HepG2 (cell line): Measurements from ENCODE around the gene SLC35B1. TPM values are rescaled to one million over a fixed set of nuclear protein-coding genes. Genes with fewer than 3 reads are reported as not detected.
A peak's percentile ranks its signal among the peaks of the same experiment; 100 is the strongest.

Experiments used
- EZH2 ChIP-seq: conservative IDR thresholded peaks from 2 replicates; pipeline ENCODE4 v1.6.1; 2012; ENCODE audit warnings: mild to moderate bottlenecking, low read depth, low read length, moderate library complexity
- FOXM1 ChIP-seq: sonication (generic); formaldehyde crosslinking; IDR thresholded peaks from 2 replicates; pipeline ENCODE4 v1.5.0; 2020; ENCODE audit warnings: missing genetic modification reagents
- HNRNPK ChIP-seq: fragments of 200-400 bp; formaldehyde crosslinking; IDR thresholded peaks from 2 replicates; pipeline ENCODE4 v1.6.1; 2018; ENCODE audit warnings: low read length, low read depth, moderate library complexity, mild to moderate bottlenecking; ENCODE audit not compliant: poor library complexity, severe bottlenecking
- KAT7 ChIP-seq: IDR thresholded peaks from 2 replicates; pipeline ENCODE4 v1.6.1; 2018; ENCODE audit warnings: borderline replicate concordance, missing compliant biosample characterization
- NFRKB ChIP-seq: fragments of 450-650 bp; IDR thresholded peaks from 2 replicates; pipeline ENCODE4 v1.6.1; 2017
- PAWR ChIP-seq: sonication (generic); formaldehyde crosslinking; IDR thresholded peaks from 2 replicates; pipeline ENCODE4 v1.4.0; 2020; ENCODE audit warnings: missing genetic modification reagents, mild to moderate bottlenecking, borderline replicate concordance
- RAD51 ChIP-seq: fragments of 450-650 bp; IDR thresholded peaks from 2 replicates; pipeline ENCODE4 v1.6.1; 2016; ENCODE audit warnings: borderline replicate concordance
- RBM39 ChIP-seq: fragments of 200-400 bp; formaldehyde crosslinking; IDR thresholded peaks from one replicate; pipeline ENCODE4 v1.6.1; 2018; ENCODE audit warnings: antibody characterized with exemption, mild to moderate bottlenecking, low read depth, low read length; ENCODE audit not compliant: poor library complexity, severe bottlenecking
- RFX5 ChIP-seq: IDR thresholded peaks from 2 replicates; pipeline ENCODE4 v1.6.1; 2011; ENCODE audit warnings: low read depth, low read length, improper control_type of control experiment
- ZNF180 ChIP-seq: sonication (generic); formaldehyde crosslinking; IDR thresholded peaks from 2 replicates; pipeline ENCODE4 v1.4.0; 2020; ENCODE audit warnings: low read depth, missing genetic modification reagents, borderline replicate concordance
- ZNF350 ChIP-seq: sonication (generic); formaldehyde crosslinking; IDR thresholded peaks from 2 replicates; pipeline ENCODE4 v1.4.0; 2020; ENCODE audit warnings: mild to moderate bottlenecking, low read depth, missing genetic modification reagents, borderline replicate concordance
- ZNF383 ChIP-seq: sonication (generic); formaldehyde crosslinking; IDR thresholded peaks from 2 replicates; pipeline ENCODE4 v1.4.0; 2020; ENCODE audit warnings: missing genetic modification reagents, mild to moderate bottlenecking, borderline replicate concordance
- ZNF484 ChIP-seq: sonication (generic); formaldehyde crosslinking; IDR thresholded peaks from 2 replicates; pipeline ENCODE4 v1.5.1; 2020; ENCODE audit warnings: mild to moderate bottlenecking, low read depth, missing genetic modification reagents, borderline replicate concordance
- ZNF543 ChIP-seq: sonication (generic); formaldehyde crosslinking; IDR thresholded peaks from 2 replicates; pipeline ENCODE4 v1.4.0; 2020; ENCODE audit warnings: mild to moderate bottlenecking, missing genetic modification reagents
- ZNF547 ChIP-seq: sonication (generic); formaldehyde crosslinking; IDR thresholded peaks from 2 replicates; pipeline ENCODE4 v1.5.1; 2020; ENCODE audit warnings: mild to moderate bottlenecking, missing genetic modification reagents
- ZNF577 ChIP-seq: sonication (generic); formaldehyde crosslinking; IDR thresholded peaks from 2 replicates; pipeline ENCODE4 v1.4.0; 2020; ENCODE audit warnings: mild to moderate bottlenecking, low read depth, missing genetic modification reagents, borderline replicate concordance
- ZNF792 ChIP-seq: IDR thresholded peaks from 2 replicates; pipeline ENCODE4 v1.6.1; 2016
- polyA plus RNA-seq, 8 experiments: library from polyadenylated mRNA; depleted of rRNA in 3 of 8; stranded (reverse) in 7 of 8; unstranded in 1 of 8; fragments of >200 nt; fragmentation: Illumina TruSeq in 4 of 8; extraction: Trizol in 4 of 8; gene quantifications; 2 replicates each; pipeline versions ENCODE4 v1.2.1 to v1.2.3, GENCODE V29; 2011 to 2016; ENCODE audit warnings: low read depth in 4 of 8, missing spikeins in 1 of 8, mixed read lengths in 1 of 8; ENCODE audit not compliant: insufficient read depth in 1 of 8
- total RNA-seq, 5 experiments: library from RNA; depleted of rRNA; stranded (reverse); fragments of >200 nt; fragmentation: Illumina TruSeq; extraction: Trizol; gene quantifications; 2 replicates each; pipeline ENCODE4 v1.2.3, GENCODE V29; 2016; ENCODE audit warnings: low read depth in 1 of 5
- TF ChIP-seq, protein P1 (sequence below): sonication (generic); formaldehyde crosslinking; IDR thresholded peaks from 2 replicates; pipeline ENCODE4 v1.4.0; 2020; ENCODE audit warnings: missing genetic modification reagents, mild to moderate bottlenecking, borderline replicate concordance
- TF ChIP-seq, protein P2 (sequence below): sonication (generic); formaldehyde crosslinking; IDR thresholded peaks from 2 replicates; pipeline ENCODE4 v1.5.0; 2020; ENCODE audit warnings: missing genetic modification reagents
- TF ChIP-seq, protein P3 (sequence below): sonication (generic); formaldehyde crosslinking; IDR thresholded peaks from 2 replicates; pipeline ENCODE4 v1.4.0; 2020; ENCODE audit warnings: missing genetic modification reagents
- TF ChIP-seq, protein P4 (sequence below): sonication (generic); formaldehyde crosslinking; IDR thresholded peaks from 2 replicates; pipeline ENCODE4 v1.8.1; 2023; ENCODE audit warnings: missing genetic modification reagents, mild to moderate bottlenecking, borderline replicate concordance

The SLC35B1 gene
- total and polyA plus RNA-seq, 2 of the 13 experiments (the other 11 are each of a cell fraction or from before 2014, with no cell fraction given), result 99.6 to 113 TPM

DNA sequence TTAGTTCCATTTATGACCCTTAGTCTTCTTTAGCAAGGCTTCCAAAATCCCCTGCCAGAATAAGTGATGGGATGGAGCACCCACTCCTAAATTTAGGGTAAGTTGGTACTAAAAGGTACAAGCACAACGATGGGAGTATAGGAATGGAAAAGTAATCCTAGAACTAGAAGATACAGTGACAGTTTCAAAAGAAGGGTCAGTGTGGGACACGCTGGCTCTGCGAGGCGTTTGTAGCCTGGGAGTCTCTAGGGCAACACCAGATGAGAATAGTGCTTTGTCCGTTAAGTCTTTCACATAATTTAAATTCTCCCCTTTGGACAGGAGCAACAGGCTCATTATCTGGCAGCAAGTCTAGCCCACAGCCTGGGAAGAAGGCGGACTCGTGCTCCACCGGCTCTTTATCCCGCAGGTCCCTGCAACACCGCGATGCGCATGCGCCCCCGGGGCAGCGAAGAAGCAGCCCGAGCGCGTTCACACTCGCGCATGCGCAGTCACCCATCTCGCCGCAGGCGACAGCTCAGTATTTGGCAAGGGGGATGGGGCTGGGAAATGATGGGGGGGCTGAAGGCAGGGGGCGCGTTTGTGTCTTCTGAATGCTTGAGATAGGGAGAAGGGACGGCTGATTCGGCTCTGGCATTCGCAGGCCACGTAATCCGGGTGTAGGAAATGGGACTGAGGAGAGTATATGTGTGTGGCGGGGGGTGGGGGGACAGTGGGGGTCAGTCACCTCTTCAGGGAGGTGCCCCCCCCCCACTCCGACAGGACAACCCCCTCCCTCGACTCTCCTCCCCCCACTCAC is 30.4 kb downstream of the SLC35B1 start (continued):
- TF ChIP-seq, protein P1, sequence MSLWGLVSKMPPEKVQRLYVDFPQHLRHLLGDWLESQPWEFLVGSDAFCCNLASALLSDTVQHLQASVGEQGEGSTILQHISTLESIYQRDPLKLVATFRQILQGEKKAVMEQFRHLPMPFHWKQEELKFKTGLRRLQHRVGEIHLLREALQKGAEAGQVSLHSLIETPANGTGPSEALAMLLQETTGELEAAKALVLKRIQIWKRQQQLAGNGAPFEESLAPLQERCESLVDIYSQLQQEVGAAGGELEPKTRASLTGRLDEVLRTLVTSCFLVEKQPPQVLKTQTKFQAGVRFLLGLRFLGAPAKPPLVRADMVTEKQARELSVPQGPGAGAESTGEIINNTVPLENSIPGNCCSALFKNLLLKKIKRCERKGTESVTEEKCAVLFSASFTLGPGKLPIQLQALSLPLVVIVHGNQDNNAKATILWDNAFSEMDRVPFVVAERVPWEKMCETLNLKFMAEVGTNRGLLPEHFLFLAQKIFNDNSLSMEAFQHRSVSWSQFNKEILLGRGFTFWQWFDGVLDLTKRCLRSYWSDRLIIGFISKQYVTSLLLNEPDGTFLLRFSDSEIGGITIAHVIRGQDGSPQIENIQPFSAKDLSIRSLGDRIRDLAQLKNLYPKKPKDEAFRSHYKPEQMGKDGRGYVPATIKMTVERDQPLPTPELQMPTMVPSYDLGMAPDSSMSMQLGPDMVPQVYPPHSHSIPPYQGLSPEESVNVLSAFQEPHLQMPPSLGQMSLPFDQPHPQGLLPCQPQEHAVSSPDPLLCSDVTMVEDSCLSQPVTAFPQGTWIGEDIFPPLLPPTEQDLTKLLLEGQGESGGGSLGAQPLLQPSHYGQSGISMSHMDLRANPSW (CRISPR knock-in tag), result no peak
- no peak for TF ChIP-seq ZNF543
- TF ChIP-seq FOXM1, result no peak
- TF ChIP-seq, protein P2, sequence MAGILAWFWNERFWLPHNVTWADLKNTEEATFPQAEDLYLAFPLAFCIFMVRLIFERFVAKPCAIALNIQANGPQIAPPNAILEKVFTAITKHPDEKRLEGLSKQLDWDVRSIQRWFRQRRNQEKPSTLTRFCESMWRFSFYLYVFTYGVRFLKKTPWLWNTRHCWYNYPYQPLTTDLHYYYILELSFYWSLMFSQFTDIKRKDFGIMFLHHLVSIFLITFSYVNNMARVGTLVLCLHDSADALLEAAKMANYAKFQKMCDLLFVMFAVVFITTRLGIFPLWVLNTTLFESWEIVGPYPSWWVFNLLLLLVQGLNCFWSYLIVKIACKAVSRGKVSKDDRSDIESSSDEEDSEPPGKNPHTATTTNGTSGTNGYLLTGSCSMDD (CRISPR knock-in tag), result no peak
- TF ChIP-seq, protein P3, sequence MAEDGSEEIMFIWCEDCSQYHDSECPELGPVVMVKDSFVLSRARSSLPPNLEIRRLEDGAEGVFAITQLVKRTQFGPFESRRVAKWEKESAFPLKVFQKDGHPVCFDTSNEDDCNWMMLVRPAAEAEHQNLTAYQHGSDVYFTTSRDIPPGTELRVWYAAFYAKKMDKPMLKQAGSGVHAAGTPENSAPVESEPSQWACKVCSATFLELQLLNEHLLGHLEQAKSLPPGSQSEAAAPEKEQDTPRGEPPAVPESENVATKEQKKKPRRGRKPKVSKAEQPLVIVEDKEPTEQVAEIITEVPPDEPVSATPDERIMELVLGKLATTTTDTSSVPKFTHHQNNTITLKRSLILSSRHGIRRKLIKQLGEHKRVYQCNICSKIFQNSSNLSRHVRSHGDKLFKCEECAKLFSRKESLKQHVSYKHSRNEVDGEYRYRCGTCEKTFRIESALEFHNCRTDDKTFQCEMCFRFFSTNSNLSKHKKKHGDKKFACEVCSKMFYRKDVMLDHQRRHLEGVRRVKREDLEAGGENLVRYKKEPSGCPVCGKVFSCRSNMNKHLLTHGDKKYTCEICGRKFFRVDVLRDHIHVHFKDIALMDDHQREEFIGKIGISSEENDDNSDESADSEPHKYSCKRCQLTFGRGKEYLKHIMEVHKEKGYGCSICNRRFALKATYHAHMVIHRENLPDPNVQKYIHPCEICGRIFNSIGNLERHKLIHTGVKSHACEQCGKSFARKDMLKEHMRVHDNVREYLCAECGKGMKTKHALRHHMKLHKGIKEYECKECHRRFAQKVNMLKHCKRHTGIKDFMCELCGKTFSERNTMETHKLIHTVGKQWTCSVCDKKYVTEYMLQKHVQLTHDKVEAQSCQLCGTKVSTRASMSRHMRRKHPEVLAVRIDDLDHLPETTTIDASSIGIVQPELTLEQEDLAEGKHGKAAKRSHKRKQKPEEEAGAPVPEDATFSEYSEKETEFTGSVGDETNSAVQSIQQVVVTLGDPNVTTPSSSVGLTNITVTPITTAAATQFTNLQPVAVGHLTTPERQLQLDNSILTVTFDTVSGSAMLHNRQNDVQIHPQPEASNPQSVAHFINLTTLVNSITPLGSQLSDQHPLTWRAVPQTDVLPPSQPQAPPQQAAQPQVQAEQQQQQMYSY (CRISPR knock-in tag), result no peak
- TF ChIP-seq RAD51, result no peak
- no peak for TF ChIP-seq ZNF484 (CRISPR knock-in tag)
- no peak for TF ChIP-seq HNRNPK
- TF ChIP-seq ZNF180 (CRISPR knock-in tag), result no peak
- TF ChIP-seq ZNF547 (CRISPR knock-in tag), result no peak
- TF ChIP-seq ZNF792 (CRISPR knock-in tag), result no peak
- no peak for TF ChIP-seq EZH2
- no peak for TF ChIP-seq NFRKB
- TF ChIP-seq ZNF383 (CRISPR knock-in tag), result no peak
- no peak for TF ChIP-seq ZNF577 (CRISPR knock-in tag)
- TF ChIP-seq ZNF350 (CRISPR knock-in tag), result no peak
- no peak for TF ChIP-seq RFX5
- TF ChIP-seq, protein P4, sequence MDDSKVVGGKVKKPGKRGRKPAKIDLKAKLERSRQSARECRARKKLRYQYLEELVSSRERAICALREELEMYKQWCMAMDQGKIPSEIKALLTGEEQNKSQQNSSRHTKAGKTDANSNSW (CRISPR knock-in tag), result no peak
- TF ChIP-seq RBM39, result peak; percentile 6
- 0 out of 2 replicates have a peak, but pooled peaks have one; percentile 3 for TF ChIP-seq PAWR (CRISPR knock-in tag)
- no peak for TF ChIP-seq KAT7 (CRISPR knock-in tag)
